Activated CD8-positive, alpha-beta T cell treated with anti-CD3 and anti-CD28 coated beads for 36 hours (primary cell): Measurements from ENCODE around the gene TPSG1. TPM values are rescaled to one million over a fixed set of nuclear protein-coding genes. Genes with fewer than 3 reads are reported as not detected.
"Not testable (repeated sequence)": the region's sequence is repeated elsewhere in the genome, so short reads cannot be mapped to it uniquely, and the experiment has no call there.

Experiments used
- ATAC-seq: fragments of 200-7000 bp; cut with Tn5 transposase; one replicate; pipeline ENCODE4 v1.10.0; 2021; ENCODE audit warnings: mild to moderate bottlenecking, moderate library complexity
- CTCF ChIA-PET: fragments of 350-600 bp; sonication (Branson Sonifier 250); formaldehyde crosslinking; loops from one replicate; lab custom pipeline; 2021; ENCODE audit warnings: antibody characterized with exemption; lab: Charles Lee
- POLR2A ChIA-PET: fragments of 350-600 bp; sonication (Branson Sonifier 250); formaldehyde crosslinking; loops from one replicate; lab custom pipeline; 2021; ENCODE audit warnings: antibody characterized with exemption; lab: Charles Lee
- DNase-seq: peaks from one replicate; pipeline ENCODE4 v3.0.0-alpha.2; 2020
- H3K27ac Mint-ChIP-seq: one replicate; pipeline ENCODE4 v1.8.0; 2021; ENCODE audit warnings: mild to moderate bottlenecking, mixed read lengths
- H3K27me3 Mint-ChIP-seq: one replicate; pipeline ENCODE4 v1.8.0; 2021; ENCODE audit warnings: mixed read lengths
- H3K36me3 Mint-ChIP-seq: one replicate; pipeline ENCODE4 v1.8.0; 2021; ENCODE audit warnings: low read depth, mixed read lengths
- H3K4me1 Mint-ChIP-seq: one replicate; pipeline ENCODE4 v1.8.0; 2021; ENCODE audit warnings: low read depth, mixed read lengths
- H3K4me3 Mint-ChIP-seq: one replicate; pipeline ENCODE4 v1.8.0; 2021; ENCODE audit warnings: mild to moderate bottlenecking, moderate library complexity, mixed read lengths
- H3K9me3 Mint-ChIP-seq: one replicate; pipeline ENCODE4 v1.8.0; 2021; ENCODE audit warnings: mixed read lengths
- intact Hi-C: fragments of 100-400 bp; cut with micrococcal nuclease; formaldehyde crosslinking; loops from one replicate; pipeline ENCODE4 v1.10.0; 2022
- total RNA-seq, 2 experiments: library from RNA; stranded (reverse); gene quantifications; one replicate each; pipeline ENCODE4 v1.2.3, GENCODE V29; 2021
- TF ChIP-seq, protein P1 (sequence below): fragments of 200-600 bp; IDR thresholded peaks from one replicate; pipeline ENCODE4 v1.8.0; 2022; ENCODE audit warnings: antibody characterized with exemption, mild to moderate bottlenecking

TPSG1 gene
- total RNA-seq, 2 experiments from 2014 or later: not detected

DNA sequence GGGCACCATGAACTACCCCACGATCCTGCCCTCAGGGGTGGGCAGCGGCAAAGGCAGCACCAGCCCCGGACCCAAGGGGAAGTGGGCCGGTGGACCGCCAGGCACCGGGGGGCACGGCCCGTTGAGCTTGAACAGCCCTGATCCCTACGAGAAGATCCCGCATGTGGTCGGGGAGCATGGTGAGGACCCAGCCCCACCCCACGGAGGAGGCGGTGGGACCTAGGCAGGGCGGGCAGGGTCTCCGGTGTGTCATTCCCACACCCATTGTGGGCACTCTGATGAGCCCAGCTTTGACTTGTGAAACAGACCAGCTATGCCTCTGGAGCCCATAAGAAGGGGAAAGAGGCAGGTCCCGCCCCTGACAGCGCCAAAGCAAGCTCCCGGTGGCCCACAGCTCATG lies 22.8 kb downstream of the TPSG1 start:
- H3K4me1 Mint-ChIP-seq: no peaks in the 10 kb centered on the region
- no peak overlapping the region for H3K27ac Mint-ChIP-seq
- DNase-seq (no peak), ATAC-seq (no peak)
- POLR2A ChIA-PET: no interaction called here
- H3K4me3 Mint-ChIP-seq: no peak overlapping the region
- no peaks in the 10 kb centered on the region for H3K36me3 Mint-ChIP-seq
- H3K27me3 Mint-ChIP-seq: no peaks in the 10 kb centered on the region
- TF ChIP-seq, protein P1, sequence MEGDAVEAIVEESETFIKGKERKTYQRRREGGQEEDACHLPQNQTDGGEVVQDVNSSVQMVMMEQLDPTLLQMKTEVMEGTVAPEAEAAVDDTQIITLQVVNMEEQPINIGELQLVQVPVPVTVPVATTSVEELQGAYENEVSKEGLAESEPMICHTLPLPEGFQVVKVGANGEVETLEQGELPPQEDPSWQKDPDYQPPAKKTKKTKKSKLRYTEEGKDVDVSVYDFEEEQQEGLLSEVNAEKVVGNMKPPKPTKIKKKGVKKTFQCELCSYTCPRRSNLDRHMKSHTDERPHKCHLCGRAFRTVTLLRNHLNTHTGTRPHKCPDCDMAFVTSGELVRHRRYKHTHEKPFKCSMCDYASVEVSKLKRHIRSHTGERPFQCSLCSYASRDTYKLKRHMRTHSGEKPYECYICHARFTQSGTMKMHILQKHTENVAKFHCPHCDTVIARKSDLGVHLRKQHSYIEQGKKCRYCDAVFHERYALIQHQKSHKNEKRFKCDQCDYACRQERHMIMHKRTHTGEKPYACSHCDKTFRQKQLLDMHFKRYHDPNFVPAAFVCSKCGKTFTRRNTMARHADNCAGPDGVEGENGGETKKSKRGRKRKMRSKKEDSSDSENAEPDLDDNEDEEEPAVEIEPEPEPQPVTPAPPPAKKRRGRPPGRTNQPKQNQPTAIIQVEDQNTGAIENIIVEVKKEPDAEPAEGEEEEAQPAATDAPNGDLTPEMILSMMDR: no peak
- no peaks in the 10 kb centered on the region for H3K9me3 Mint-ChIP-seq
- CTCF ChIA-PET: no interaction called here
- intact Hi-C loops: no loop called here

DNA sequence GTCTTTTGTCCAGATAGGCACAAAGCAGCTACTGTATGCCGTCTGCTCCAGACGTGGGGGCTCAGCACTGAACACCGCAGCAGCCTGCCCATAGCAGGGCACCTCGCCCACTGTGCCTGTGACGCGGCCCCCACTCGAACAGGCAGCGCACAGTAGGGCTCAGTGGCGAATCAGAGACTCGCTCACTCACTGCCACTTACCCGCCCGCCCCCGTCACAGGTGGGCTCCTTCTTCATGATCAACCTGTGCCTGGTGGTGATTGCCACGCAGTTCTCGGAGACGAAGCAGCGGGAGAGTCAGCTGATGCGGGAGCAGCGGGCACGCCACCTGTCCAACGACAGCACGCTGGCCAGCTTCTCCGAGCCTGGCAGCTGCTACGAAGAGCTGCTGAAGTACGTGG lies 23.6 kb downstream of the TPSG1 start:
- H3K4me3 Mint-ChIP-seq: no peak overlapping the region
- ChIA-PET CTCF (no interaction called here), POLR2A (no interaction called here)
- no peak for DNase-seq
- H3K27ac Mint-ChIP-seq: no peak overlapping the region
- no peaks in the 10 kb centered on the region for H3K27me3 Mint-ChIP-seq
- H3K36me3 Mint-ChIP-seq: no peaks in the 10 kb centered on the region
- H3K9me3 Mint-ChIP-seq: no peaks in the 10 kb centered on the region
- TF ChIP-seq, protein P1: no peak
- ATAC-seq: no peak
- intact Hi-C loops: no loop called here
- no peaks in the 10 kb centered on the region for H3K4me1 Mint-ChIP-seq

DNA sequence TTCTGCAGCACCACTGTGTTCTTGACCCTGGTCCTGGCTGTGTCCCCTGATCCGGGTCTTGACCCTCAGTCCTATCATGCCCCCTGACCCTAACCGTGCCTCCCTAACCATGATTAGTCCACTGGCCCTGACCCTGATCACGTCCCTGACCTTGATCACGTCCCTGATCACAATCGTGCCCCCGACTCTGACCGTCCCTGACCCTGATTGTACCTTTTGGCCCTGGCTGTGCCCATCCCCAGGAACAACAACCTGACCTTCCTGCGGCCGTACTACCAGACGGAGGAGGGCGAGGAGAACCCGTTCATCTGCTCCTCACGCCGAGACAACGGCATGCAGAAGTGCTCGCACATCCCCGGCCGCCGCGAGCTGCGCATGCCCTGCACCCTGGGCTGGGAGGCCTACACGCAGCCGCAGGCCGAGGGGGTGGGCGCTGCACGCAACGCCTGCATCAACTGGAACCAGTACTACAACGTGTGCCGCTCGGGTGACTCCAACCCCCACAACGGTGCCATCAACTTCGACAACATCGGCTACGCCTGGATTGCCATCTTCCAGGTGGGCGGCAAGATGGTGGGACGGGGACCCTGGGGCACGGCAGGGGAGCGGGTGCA lies 24.9 kb downstream of the TPSG1 start:
- H3K36me3 Mint-ChIP-seq: no peaks in the 10 kb centered on the region
- POLR2A ChIA-PET: no interaction called here
- DNase-seq: no peak
- TF ChIP-seq, protein P1: no peak
- H3K4me3 Mint-ChIP-seq: no peak overlapping the region
- H3K4me1 Mint-ChIP-seq: no peaks in the 10 kb centered on the region
- no peaks in the 10 kb centered on the region for H3K9me3 Mint-ChIP-seq
- no peak overlapping the region for H3K27ac Mint-ChIP-seq
- no peak for ATAC-seq
- H3K27me3 Mint-ChIP-seq: no peaks in the 10 kb centered on the region
- CTCF ChIA-PET: no interaction called here
- intact Hi-C loops: no loop called here

DNA sequence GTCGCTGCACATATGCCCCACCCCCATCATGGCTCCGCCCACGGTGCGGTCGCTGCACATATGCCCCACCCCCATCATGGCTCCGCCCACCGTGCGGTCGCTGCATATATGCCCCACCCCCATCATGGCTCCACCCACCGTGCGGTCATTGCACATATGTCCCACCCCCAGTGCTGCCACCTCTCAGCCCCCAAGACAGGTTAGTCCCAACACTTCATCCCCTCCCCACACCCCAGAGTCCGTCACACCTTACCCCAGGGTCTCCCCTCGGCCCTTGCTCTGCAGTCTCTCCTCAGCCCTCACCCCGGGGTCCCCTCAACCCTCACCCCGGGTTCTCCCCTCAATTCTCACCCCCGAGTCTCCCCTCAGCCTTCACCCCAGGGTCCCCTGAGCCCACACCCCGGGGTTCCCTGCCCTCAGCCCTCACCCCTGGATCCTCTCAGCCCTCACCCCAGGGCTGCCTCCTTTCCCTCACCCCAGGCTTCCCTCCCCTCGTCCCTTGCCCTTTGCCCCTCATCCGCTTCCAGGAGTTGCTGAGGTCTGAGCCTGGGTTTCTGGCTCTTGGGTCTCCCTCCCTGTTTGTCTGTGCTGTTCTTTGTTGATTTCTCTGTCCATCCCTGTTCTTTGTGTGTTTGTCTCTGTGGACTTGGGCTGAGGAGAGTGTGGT lies 25.6 kb downstream of the TPSG1 start:
- ChIA-PET POLR2A (no interaction called here), CTCF (no interaction called here)
- Mint-ChIP-seq H3K4me3 (no peak overlapping the region), H3K4me1 (no peaks in the 10 kb centered on the region), H3K9me3 (no peaks in the 10 kb centered on the region), H3K27me3 (no peaks in the 10 kb centered on the region), H3K36me3 (no peaks in the 10 kb centered on the region), H3K27ac (no peak overlapping the region)
- ATAC-seq (peak; percentile 41), DNase-seq (peak; percentile 21)
- TF ChIP-seq, protein P1: no peak
- intact Hi-C loops: no loop called here

DNA sequence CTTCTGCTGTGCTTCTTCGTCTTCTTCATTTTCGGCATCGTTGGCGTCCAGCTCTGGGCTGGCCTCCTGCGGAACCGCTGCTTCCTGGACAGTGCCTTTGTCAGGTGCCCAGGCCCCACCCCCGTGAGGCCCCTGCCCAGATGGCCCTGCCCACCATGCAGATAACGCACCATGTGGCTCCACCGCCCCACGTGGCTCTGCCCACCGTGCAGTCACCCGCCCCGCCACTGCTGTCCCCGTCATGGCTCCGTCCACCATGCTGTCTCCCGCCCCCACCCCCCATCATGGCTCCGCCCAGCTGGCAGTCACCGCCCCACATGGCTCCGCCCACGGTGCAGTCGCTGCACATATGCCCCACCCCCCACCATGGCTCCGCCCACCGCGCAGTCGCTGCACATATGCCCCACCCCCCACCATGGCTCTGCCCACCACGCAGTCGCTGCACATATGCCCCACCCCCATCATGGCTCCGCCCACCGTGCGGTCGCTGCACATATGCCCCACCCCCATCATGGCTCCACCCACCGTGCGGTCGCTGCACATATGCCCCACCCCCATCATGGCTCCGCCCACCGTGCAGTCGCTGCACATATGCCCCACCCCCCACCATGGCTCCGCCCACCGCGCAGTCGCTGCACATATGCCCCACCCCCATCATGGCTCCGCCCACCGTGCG lies 26.3 kb downstream of the TPSG1 start:
- H3K9me3 Mint-ChIP-seq, ATAC-seq, H3K27ac Mint-ChIP-seq, H3K27me3 Mint-ChIP-seq, POLR2A ChIA-PET, H3K36me3 Mint-ChIP-seq, CTCF ChIA-PET, H3K4me3 Mint-ChIP-seq, intact Hi-C loops, H3K4me1 Mint-ChIP-seq: not testable (repeated sequence)
- peak; percentile 51 for DNase-seq
